DMS114 treated with DMSO at 0.1 percent for 48 hours (cell line): Measurements from ENCODE around the gene UBR1.
"Not testable (repeated sequence)": the region's sequence is repeated elsewhere in the genome, so short reads cannot be mapped to it uniquely, and the experiment has no call there.

Experiments
- DNase-seq: peaks from one replicate; lab custom pipeline; 2025; ENCODE audit not compliant: unreplicated experiment; lab: John Stamatoyannopoulos, UW

Gene UBR1

GRCh38 chr15:43105778-43106485, at the start of gene UBR1:
UBR1 (minus strand) TSS chr15:43106038; CDS start chr15:43106022, 16 bp downstream.
- DNase-seq: peak; percentile 89

- no peak for DNase-seq
Observed at GRCh38 chr15:43153269-43153668, 47.4 kb upstream of the UBR1 start.

GRCh38 chr15:43151688-43152087, 45.9 kb upstream of the UBR1 start:
- DNase-seq: no peak

GRCh38 chr15:43150191-43150929, 44.5 kb upstream of the UBR1 start:
- DNase-seq: no peak

GRCh38 chr15:43146184-43146583, 40.3 kb upstream of the UBR1 start:
- no peak for DNase-seq

- DNase-seq: no peak
Observed at GRCh38 chr15:43144512-43144911, 38.7 kb upstream of the UBR1 start.

GRCh38 chr15:43143203-43143941, 37.5 kb upstream of the UBR1 start:
- no peak for DNase-seq

GRCh38 chr15:43135351-43135750, 29.5 kb upstream of the UBR1 start:
- DNase-seq: no peak

GRCh38 chr15:43134157-43134635, 28.4 kb upstream of the UBR1 start:
- no peak for DNase-seq

- DNase-seq: peak; percentile 10
Observed at GRCh38 chr15:43133430-43134156, 27.8 kb upstream of the UBR1 start, which contains the start of gene TMEM62. TMEM62 (plus strand) TSS chr15:43133586; CDS start chr15:43133803, 217 bp downstream.

GRCh38 chr15:43132830-43133429, 27.1 kb upstream of the UBR1 start:
- DNase-seq: no peak

GRCh38 chr15:43128980-43129335, 23.1 kb upstream of the UBR1 start:
- DNase-seq: no peak

- DNase-seq: not testable (repeated sequence)
Observed at GRCh38 chr15:43128174-43128979, 22.5 kb upstream of the UBR1 start.

GRCh38 chr15:43127752-43128151, 21.9 kb upstream of the UBR1 start:
- DNase-seq: no peak

GRCh38 chr15:43126356-43126755, 20.5 kb upstream of the UBR1 start:
- DNase-seq: no peak

GRCh38 chr15:43125100-43125661, 19.3 kb upstream of the UBR1 start:
- no peak for DNase-seq

- DNase-seq: no peak
Observed at GRCh38 chr15:43121863-43122262, 16.0 kb upstream of the UBR1 start.

GRCh38 chr15:43118829-43119228, 13.0 kb upstream of the UBR1 start:
- DNase-seq: no peak

GRCh38 chr15:43118286-43118685, 12.4 kb upstream of the UBR1 start:
- DNase-seq: no peak
